IPS-20b (cell line): Measurements from ENCODE around the gene ZNF625.
"Not testable (repeated sequence)": the region's sequence is repeated elsewhere in the genome, so short reads cannot be mapped to it uniquely, and the experiment has no call there.

Experiments
- H3K27ac ChIP-seq: one replicate; pipeline ENCODE4 v1.5.1; 2013; ENCODE audit warnings: low read length
- H3K27me3 ChIP-seq: 2 replicates; pipeline ENCODE4 v1.6.1; 2013; ENCODE audit warnings: mild to moderate bottlenecking, low read length, inconsistent platforms; ENCODE audit not compliant: insufficient read depth
- H3K36me3 ChIP-seq: 2 replicates; pipeline ENCODE4 v1.6.1; 2013; ENCODE audit warnings: low read depth, mild to moderate bottlenecking, inconsistent platforms, low read length, moderate library complexity; ENCODE audit not compliant: insufficient read depth
- H3K4me1 ChIP-seq: 2 replicates; pipeline ENCODE4 v1.6.1; 2013; ENCODE audit warnings: mild to moderate bottlenecking, control low read depth, inconsistent platforms, low read length, moderate library complexity; ENCODE audit not compliant: insufficient read depth
- H3K4me3 ChIP-seq: 2 replicates; pipeline ENCODE4 v1.5.1; 2013; ENCODE audit warnings: mild to moderate bottlenecking, low read length, inconsistent platforms
- H3K9ac ChIP-seq: 2 replicates; pipeline ENCODE4 v1.6.1; 2013; ENCODE audit warnings: low read depth, mild to moderate bottlenecking, inconsistent platforms, low read length, moderate library complexity
- H3K9me3 ChIP-seq: 2 replicates; pipeline ENCODE4 v1.6.1; 2013; ENCODE audit warnings: mild to moderate bottlenecking, low read depth, low read length, inconsistent platforms; ENCODE audit not compliant: insufficient read depth

Gene ZNF625

DNA sequence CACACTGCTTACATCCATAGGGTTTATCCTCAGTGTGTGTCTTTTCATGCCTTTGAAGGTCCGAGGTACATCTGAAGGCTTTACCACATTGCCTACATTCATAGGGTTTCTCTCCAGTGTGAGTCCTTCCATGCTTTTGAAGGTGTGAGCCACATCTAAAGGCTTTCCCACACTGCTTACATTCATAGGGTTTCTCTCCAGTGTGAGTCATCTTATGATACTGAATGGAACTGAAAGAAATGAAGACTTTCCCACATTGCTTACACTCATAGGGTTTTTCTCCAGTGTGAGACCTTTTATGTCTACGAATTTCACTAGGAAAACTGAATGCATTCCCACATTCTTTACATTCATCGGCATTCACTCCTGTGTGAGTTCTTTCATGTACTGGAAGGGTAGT lies 23.5 kb downstream of the ZNF625 start:
- peak overlapping the region; percentile 9; the same call in 1 of the 2 replicates for H3K4me3 ChIP-seq
- H3K9ac ChIP-seq = no peak overlapping the region
- peaks cover 68% of the 10 kb centered on the region for H3K36me3 ChIP-seq
- H3K9me3 ChIP-seq = peaks cover 65% of the 10 kb centered on the region
- H3K4me1 ChIP-seq = no peaks in the 10 kb centered on the region
- no peak overlapping the region for H3K27ac ChIP-seq
- H3K27me3 ChIP-seq = no peaks in the 10 kb centered on the region

DNA sequence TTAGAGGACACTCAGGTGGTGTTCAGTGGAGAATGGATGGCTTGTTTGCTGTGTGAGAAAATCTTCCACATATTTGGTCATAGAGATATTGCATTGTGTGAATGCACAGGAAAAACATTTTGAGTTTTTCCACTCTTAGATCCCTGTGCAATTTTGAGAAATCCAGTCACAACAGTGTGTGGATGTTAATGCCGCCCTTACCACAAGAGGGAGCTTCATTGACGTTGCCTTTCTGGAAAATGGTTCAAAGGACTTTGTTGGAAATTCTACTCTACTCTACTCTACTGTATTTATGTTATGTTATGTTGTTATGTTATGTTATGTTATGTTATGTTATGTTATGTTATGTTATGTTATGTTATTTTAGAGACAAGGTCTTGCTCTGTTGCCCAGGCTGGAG lies 29.8 kb downstream of the ZNF625 start:
- H3K27me3 ChIP-seq = no peaks in the 10 kb centered on the region
- no peak overlapping the region for H3K9ac ChIP-seq
- peaks cover 28% of the 10 kb centered on the region for H3K9me3 ChIP-seq
- H3K4me3 ChIP-seq = no peak overlapping the region
- no peaks in the 10 kb centered on the region for H3K4me1 ChIP-seq
- H3K36me3 ChIP-seq = peaks cover 9% of the 10 kb centered on the region
- no peak overlapping the region for H3K27ac ChIP-seq

DNA sequence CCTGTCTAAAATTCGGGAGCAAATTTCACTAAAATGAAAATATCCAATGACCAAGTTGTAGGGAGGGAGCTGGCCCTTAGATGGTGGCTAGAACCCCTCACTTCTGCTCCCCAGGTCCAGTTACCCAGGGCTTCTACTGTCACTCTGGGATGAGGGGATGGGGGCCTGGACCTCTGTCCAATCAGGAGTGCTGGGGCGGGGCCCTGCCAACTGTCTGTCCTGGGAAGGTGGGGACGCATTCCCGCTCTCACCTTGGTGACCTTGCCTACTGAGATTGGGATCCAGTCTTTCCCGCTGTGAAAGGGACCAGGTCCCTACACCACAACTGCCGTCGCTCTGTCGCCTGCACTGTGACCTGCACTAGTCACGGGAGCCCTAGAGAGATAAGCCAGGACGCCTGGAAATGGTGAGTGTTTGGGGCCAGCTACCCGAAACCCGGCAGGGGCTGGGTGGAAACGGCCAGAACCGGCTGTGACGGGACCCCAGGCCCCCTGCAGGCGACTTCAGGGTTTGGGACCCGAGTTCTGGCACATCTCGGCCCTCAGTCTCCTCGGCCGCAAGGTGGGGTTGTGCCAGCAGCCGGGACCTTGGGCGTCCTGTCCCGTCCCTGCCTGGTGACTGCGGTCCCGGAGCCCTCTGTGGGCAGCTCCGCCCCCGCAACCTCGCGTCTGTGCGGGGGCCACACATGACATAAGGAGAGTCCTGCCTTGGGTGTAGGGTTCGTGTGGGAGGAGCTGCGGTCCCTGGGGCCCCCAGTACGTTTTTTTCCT lies 39.1 kb downstream of the ZNF625 start:
- Histone ChIP-seq H3K9ac (no peak overlapping the region), H3K4me3 (no peak overlapping the region), H3K27me3 (no peaks in the 10 kb centered on the region), H3K36me3 (peaks cover 29% of the 10 kb centered on the region), H3K27ac (no peak overlapping the region), H3K9me3 (peaks cover 20% of the 10 kb centered on the region), H3K4me1 (no peaks in the 10 kb centered on the region)

DNA sequence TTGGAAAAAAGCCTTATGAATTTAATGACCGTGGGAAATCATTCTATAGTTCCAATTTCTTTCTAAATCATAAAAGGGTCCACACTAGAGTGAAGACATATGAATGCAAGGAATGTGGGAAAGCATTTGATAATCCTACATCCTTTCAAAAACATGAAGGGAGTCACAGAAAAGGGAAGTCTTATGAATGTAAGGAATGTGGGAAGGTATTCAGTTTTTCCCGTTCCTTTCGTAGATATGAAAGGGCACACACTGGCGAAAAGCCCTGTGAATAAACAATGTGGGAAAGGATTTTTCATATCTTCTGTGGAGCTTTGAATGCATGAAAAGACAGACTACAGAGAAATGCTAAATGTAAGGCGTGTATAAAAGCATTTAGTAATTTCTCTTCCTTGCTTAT lies 43.4 kb downstream of the ZNF625 start:
- Histone ChIP-seq H3K4me3 (peak overlapping the region; percentile 0; the same call in 1 of the 2 replicates), H3K9ac (no peak overlapping the region), H3K27ac (no peak overlapping the region), H3K9me3 (peaks cover 56% of the 10 kb centered on the region), H3K4me1 (no peaks in the 10 kb centered on the region), H3K36me3 (peaks cover 64% of the 10 kb centered on the region), H3K27me3 (no peaks in the 10 kb centered on the region)

DNA sequence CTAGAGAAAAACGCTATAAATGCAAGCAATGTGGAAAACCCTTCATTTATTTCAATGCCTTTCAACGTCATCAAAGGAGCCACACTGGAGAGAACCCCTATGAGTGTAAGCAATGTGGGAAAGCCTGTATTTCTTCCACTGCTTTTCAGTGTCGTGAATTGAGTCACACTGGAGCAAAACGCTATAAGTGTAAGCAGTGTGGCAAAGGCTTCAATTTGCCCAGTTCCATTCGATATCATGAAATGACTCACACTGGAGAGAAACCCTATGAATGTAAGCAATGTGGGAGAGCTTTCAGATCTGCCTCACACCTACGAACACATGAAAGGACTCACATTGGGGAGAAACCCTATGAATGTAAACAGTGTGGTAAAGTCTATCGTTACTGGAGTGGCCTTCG lies 43.8 kb downstream of the ZNF625 start:
- H3K9me3 ChIP-seq = peaks cover 56% of the 10 kb centered on the region
- H3K9ac ChIP-seq = no peak overlapping the region
- H3K4me3 ChIP-seq = peak overlapping the region; percentile 0
- no peaks in the 10 kb centered on the region for H3K4me1 ChIP-seq
- H3K27ac ChIP-seq = no peak overlapping the region
- peaks cover 64% of the 10 kb centered on the region for H3K36me3 ChIP-seq
- no peaks in the 10 kb centered on the region for H3K27me3 ChIP-seq

DNA sequence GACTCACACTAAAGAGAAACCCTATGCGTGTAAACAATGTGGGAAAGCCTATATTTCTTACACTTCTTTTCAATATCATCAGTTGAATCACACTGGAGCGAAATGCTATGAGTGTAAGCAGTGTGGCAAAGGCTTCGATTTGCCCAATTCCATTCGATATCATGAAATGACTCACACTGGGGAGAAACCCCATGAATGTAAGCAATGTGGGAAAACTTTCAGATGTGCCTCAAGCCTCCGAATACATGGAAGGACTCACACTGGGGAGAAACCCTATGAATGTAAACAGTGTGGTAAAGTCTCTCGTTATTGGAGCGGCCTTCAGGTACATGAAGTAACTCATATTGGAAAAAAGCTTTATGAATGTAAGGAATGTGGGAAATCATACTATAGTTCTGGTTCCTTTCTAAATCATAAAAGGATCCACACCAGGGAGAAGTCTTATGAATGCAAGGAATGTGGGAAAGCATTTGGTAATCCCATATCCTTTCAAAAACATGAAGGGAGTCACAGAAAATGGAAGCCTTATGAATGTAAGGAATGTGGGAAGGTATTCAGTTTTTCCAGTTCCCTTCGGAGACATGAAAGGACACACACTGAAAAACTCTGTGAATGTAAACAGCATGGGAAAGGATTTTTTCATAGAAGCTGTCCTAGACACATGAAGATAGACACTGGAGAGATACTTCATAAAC lies 44.4 kb downstream of the ZNF625 start:
- no peaks in the 10 kb centered on the region for H3K4me1 ChIP-seq
- H3K36me3 ChIP-seq = peaks cover 65% of the 10 kb centered on the region
- peak overlapping the region; percentile 0 for H3K4me3 ChIP-seq
- H3K27ac ChIP-seq = no peak overlapping the region
- H3K27me3 ChIP-seq = no peaks in the 10 kb centered on the region
- peaks cover 56% of the 10 kb centered on the region for H3K9me3 ChIP-seq
- H3K9ac ChIP-seq = no peak overlapping the region

DNA sequence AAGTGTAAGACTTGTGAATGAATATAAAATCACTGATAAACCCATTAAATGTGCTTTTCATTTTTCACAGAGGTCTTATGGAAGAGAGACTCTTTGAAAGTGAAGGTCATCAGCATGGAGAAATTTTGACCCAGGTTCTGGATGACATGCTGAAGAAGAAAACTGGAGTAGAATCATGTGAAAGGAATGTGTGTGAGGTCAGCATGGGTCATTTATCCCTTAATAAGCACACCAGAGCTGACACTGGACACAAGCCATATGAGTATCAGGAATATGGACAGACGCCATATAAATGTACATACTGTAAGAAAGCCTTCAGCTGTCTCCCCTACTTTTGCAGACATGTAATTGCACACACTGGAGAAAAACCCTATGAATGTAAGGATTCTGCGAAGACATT lies 45.4 kb downstream of the ZNF625 start:
- H3K9me3 ChIP-seq = peaks cover 66% of the 10 kb centered on the region
- H3K4me1 ChIP-seq = no peaks in the 10 kb centered on the region
- no peak overlapping the region for H3K27ac ChIP-seq
- no peaks in the 10 kb centered on the region for H3K27me3 ChIP-seq
- H3K4me3 ChIP-seq = peak overlapping the region; percentile 0; the same call in 1 of the 2 replicates
- no peak overlapping the region for H3K9ac ChIP-seq
- H3K36me3 ChIP-seq = peaks cover 74% of the 10 kb centered on the region

DNA sequence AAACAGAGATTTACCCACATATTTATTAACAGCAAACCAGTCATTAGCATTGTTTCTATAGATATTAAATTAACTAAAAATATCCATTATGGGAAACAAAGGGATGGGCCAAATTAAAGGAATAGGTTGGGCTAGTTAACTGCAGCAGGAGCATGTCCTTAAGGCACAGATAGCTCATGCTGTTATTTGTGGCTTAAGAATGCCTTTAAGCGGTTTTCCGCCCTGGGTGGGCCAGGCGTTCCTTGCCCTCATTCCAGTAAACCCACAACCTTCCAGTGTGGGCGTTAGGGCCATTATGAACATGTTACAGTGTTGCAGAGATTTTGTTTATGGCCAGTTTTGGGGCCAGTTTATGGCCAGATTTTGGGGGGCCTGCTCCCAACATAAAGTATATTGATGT lies 52.6 kb downstream of the ZNF625 start:
- H3K4me1 ChIP-seq = not testable (repeated sequence)
- peaks cover 21% of the 10 kb centered on the region for H3K36me3 ChIP-seq

DNA sequence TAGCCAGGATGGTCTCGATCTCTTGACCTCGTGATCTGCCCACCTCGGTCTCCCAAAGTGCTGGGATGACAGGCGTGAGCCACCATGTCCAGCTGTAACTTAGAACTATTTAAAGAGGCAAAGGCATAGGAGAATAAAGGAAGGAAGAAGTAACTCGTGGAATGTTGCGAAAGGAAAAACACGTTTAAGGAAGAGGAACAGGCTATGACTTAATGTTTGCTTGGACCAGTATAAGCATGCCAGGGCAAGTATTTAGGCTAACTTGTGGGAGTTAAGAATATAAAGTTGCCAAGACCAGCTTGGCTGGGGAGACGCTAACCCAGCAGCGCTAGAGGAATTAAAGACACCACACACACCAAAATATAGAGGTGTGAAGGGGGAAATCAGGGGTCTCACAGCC lies 58.5 kb downstream of the ZNF625 start:
- Histone ChIP-seq H3K9ac (no peak overlapping the region), H3K27me3 (no peaks in the 10 kb centered on the region), H3K9me3 (peaks cover 28% of the 10 kb centered on the region), H3K4me3 (no peak overlapping the region), H3K36me3 (peaks cover 51% of the 10 kb centered on the region), H3K4me1 (peaks cover 2% of the 10 kb centered on the region; the same call in 1 of the 2 replicates), H3K27ac (no peak overlapping the region)

More for the DNA sequence above, 52.6 kb downstream of the ZNF625 start:
- not testable (repeated sequence) for H3K4me3 ChIP-seq, H3K9ac ChIP-seq, H3K27me3 ChIP-seq, H3K27ac ChIP-seq
- peaks cover 29% of the 10 kb centered on the region for H3K9me3 ChIP-seq

DNA sequence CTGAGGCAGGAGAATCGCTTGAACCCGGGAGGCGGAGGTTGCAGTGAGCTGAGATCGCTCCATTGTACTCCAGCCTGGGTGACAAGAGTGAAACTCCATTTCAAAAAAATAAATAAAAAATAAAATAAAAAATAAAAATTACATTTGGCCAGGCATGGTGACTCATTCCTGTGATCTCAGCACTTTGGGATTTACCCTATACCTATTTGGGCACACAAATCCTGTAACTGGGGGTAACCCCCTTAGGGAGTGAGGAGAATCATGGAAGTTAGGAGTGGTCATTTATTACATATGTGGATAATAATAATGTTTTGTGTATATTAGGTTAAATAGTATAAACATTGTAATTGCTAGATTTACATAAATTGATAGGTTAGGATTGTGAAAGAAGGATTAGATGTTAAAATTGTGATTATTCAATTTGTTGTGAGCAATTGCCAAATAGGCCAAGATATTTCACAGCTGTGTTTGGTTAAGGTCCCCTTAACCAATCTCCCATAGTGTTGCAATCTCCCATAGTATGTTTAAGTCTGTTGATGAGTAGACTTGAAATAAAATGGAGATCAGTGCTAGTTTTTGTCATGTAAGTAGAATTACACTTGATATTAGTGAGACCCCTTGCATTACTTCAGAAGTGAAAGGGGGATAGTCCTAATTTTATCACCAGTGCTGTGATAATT lies 61.3 kb downstream of the ZNF625 start:
- Histone ChIP-seq H3K27me3 (no peaks in the 10 kb centered on the region), H3K4me1 (peaks cover 3% of the 10 kb centered on the region; the same call in 1 of the 2 replicates), H3K9ac (no peak overlapping the region), H3K9me3 (peaks cover 25% of the 10 kb centered on the region), H3K36me3 (peaks cover 51% of the 10 kb centered on the region), H3K4me3 (no peak overlapping the region), H3K27ac (no peak overlapping the region)
